ENCODE results near the gene UGT1A9. TPM values are rescaled to one million over a fixed set of nuclear protein-coding genes. Genes with fewer than 3 reads are reported as not detected.

Gene UGT1A9
- total and polyA plus RNA-seq, 12 donors: not detected

- no peak for ATAC-seq
- Histone ChIP-seq H3K27me3 (peaks cover 0 to 35% (median 0%) of the 10 kb centered on the region in 7 donors), H3K4me1 (no peaks in the 10 kb centered on the region), H3K36me3 (no peaks in the 10 kb centered on the region), H3K4me3 (no peak overlapping the region), H3K9me3 (peaks cover 0 to 9% (median 0%) of the 10 kb centered on the region in 11 donors), H3K27ac (no peak overlapping the region)
- TF ChIP-seq, protein P1, sequence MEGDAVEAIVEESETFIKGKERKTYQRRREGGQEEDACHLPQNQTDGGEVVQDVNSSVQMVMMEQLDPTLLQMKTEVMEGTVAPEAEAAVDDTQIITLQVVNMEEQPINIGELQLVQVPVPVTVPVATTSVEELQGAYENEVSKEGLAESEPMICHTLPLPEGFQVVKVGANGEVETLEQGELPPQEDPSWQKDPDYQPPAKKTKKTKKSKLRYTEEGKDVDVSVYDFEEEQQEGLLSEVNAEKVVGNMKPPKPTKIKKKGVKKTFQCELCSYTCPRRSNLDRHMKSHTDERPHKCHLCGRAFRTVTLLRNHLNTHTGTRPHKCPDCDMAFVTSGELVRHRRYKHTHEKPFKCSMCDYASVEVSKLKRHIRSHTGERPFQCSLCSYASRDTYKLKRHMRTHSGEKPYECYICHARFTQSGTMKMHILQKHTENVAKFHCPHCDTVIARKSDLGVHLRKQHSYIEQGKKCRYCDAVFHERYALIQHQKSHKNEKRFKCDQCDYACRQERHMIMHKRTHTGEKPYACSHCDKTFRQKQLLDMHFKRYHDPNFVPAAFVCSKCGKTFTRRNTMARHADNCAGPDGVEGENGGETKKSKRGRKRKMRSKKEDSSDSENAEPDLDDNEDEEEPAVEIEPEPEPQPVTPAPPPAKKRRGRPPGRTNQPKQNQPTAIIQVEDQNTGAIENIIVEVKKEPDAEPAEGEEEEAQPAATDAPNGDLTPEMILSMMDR (IDR thresholded peaks at IDR 0.05): no peak
- DNase-seq: no peak
- intact Hi-C loops (cut with DNase I): no loop called here
- WGBS, 2 donors: 30 to 35% methylated on average over 2 of the region's 2 CpGs
These were observed 144.6 kb downstream of the UGT1A9 start for GRCh38 chr2:233816334-233816733.

DNA sequence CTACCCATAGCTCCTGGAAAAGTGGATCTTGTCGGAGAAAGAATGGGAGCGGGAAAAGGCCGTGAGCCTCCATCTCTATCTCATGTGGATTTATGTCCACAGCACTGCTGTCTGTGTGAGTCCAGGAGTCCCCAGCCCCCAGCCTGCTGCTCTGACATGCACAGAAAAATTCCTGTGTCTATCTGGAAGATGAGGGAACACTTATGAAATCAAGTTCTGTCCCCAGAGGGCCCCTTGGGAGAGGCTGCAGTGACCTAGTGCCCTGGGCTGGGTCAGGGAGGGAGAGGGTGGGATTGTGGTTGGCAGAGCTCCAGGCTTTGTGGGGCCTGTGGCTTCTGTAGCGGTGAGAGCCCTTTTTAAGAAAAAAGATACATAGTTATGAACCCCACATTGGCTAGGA, 145.1 kb downstream of the UGT1A9 start:
- peak in 1 of 8 donors; percentile 16 for ATAC-seq
- intact Hi-C loops (cut with DNase I): no loop called here

GRCh38 chr2:233817361-233817911, 145.7 kb downstream of the UGT1A9 start:
- ATAC-seq: peak in 1 of 8 donors; percentile 5
- WGBS, 2 donors: 66 to 73% methylated on average over 3 of the region's 3 CpGs

More for the DNA sequence above, 145.1 kb downstream of the UGT1A9 start:
- H3K4me1 ChIP-seq: no peaks in the 10 kb centered on the region
- TF ChIP-seq, protein P1 (IDR thresholded peaks at IDR 0.05): no peak
- peaks cover 0 to 9% (median 0%) of the 10 kb centered on the region in 11 donors for H3K9me3 ChIP-seq
- H3K36me3 ChIP-seq: no peaks in the 10 kb centered on the region
- peaks cover 0 to 38% (median 0%) of the 10 kb centered on the region in 7 donors for H3K27me3 ChIP-seq
- 71 to 77% methylated on average over 4 of the region's 4 CpGs for WGBS, 2 donors
- H3K4me3 ChIP-seq: no peak overlapping the region
- DNase-seq: peak in 1 of 2 donors; percentile 34
- no peak overlapping the region for H3K27ac ChIP-seq

GRCh38 chr2:233817995-233818638, 146.4 kb downstream of the UGT1A9 start:
- TF ChIP-seq, protein P1 (IDR thresholded peaks at IDR 0.05): no peak
- DNase-seq (no peak), ATAC-seq (no peak)
- intact Hi-C loops (cut with DNase I): no loop called here
- no peak overlapping the region for H3K27ac ChIP-seq
- no peaks in the 10 kb centered on the region for H3K36me3 ChIP-seq
- peaks cover 0 to 34% (median 0%) of the 10 kb centered on the region in 7 donors for H3K27me3 ChIP-seq
- no peak overlapping the region for H3K4me3 ChIP-seq
- H3K4me1 ChIP-seq: no peaks in the 10 kb centered on the region
- 90 to 91% methylated on average over 11 of the region's 11 CpGs for WGBS, 2 donors
- H3K9me3 ChIP-seq: peaks cover 0 to 9% (median 0%) of the 10 kb centered on the region in 11 donors

More at GRCh38 chr2:233817361-233817911, 145.7 kb downstream of the UGT1A9 start:
- peaks cover 0 to 9% (median 0%) of the 10 kb centered on the region in 11 donors for H3K9me3 ChIP-seq
- no peak overlapping the region for H3K4me3 ChIP-seq
- no peak for DNase-seq
- TF ChIP-seq, protein P1 (IDR thresholded peaks at IDR 0.05): no peak
- H3K36me3 ChIP-seq: no peaks in the 10 kb centered on the region
- H3K27me3 ChIP-seq: peaks cover 0 to 34% (median 0%) of the 10 kb centered on the region in 7 donors
- intact Hi-C loops (cut with DNase I): no loop called here
- H3K27ac ChIP-seq: no peak overlapping the region
- no peaks in the 10 kb centered on the region for H3K4me1 ChIP-seq

All from heart right ventricle (tissue), 16 donors.